HG03135 (cell line): ENCODE data around the gene CAPN10.

ENCODE experiments used
- ATAC-seq: cut with Tn5 transposase; IDR thresholded peaks from one replicate; pipeline ENCODE4 v1.9.1; 2021; ENCODE audit warnings: mild to moderate bottlenecking, moderate library complexity; ENCODE audit not compliant: unreplicated experiment

CAPN10 gene

GRCh38 chr2:240620859-240621258 is 34.3 kb downstream of the CAPN10 start:
- no peak for ATAC-seq

GRCh38 chr2:240622060-240622411 is 35.5 kb downstream of the CAPN10 start:
- ATAC-seq = no peak

GRCh38 chr2:240622531-240623235 is 36.1 kb downstream of the CAPN10 start:
- ATAC-seq = no peak

GRCh38 chr2:240623531-240624010 is 37.0 kb downstream of the CAPN10 start:
- no peak for ATAC-seq

- ATAC-seq = no peak
These were observed 37.7 kb downstream of the CAPN10 start for GRCh38 chr2:240624011-240624949.

- ATAC-seq = no peak
These were observed 38.6 kb downstream of the CAPN10 start, which contains the start of gene GPR35 for GRCh38 chr2:240624950-240625621. GPR35 (plus strand) TSS chr2:240625480; CDS start chr2:240629953, 4,473 bp downstream.

- ATAC-seq = no peak
These were observed 40.2 kb downstream of the CAPN10 start for GRCh38 chr2:240626531-240627300.

- ATAC-seq = no peak
These were observed 41.4 kb downstream of the CAPN10 start for GRCh38 chr2:240627736-240628506.

- ATAC-seq = no peak
These were observed 41.9 kb downstream of the CAPN10 start for GRCh38 chr2:240628507-240628807.

- ATAC-seq = no peak
These were observed 42.5 kb downstream of the CAPN10 start for GRCh38 chr2:240628808-240629618.

GRCh38 chr2:240629619-240629967 is 43.1 kb downstream of the CAPN10 start:
- ATAC-seq = no peak

- no peak for ATAC-seq
These were observed 43.6 kb downstream of the CAPN10 start for GRCh38 chr2:240629968-240630770.

GRCh38 chr2:240630771-240631547 is 44.4 kb downstream of the CAPN10 start:
- ATAC-seq = no peak

GRCh38 chr2:240631548-240632305 is 45.2 kb downstream of the CAPN10 start:
- ATAC-seq = no peak

- no peak for ATAC-seq
These were observed 45.8 kb downstream of the CAPN10 start for GRCh38 chr2:240632306-240632721.

- no peak for ATAC-seq
These were observed 48.8 kb downstream of the CAPN10 start for GRCh38 chr2:240635121-240635997.
